Limb (tissue), 2 donors: ENCODE measurements around the gene MYO1D.
"Not testable (repeated sequence)": the region's sequence is repeated elsewhere in the genome, so short reads cannot be mapped to it uniquely, and the experiment has no call there.

ENCODE experiments used
- DNase-seq, 2 donors: peaks; one replicate each; pipeline ENCODE4 v3.0.0-alpha.2; 2016; ENCODE audit errors: extremely low spot score in 2 of 2

MYO1D gene

GRCh38 chr17:32876417-32877163 lies at the start of gene MYO1D:
Gene MYO1D (minus strand): TSS chr17:32877124. CDS start chr17:32876872, 252 bp downstream.
- peak; percentile 8 to 76 for DNase-seq

- DNase-seq: no peak
Observed at GRCh38 chr17:32926183-32926582, 49.3 kb upstream of the MYO1D start.

GRCh38 chr17:32923905-32924304 lies 47.0 kb upstream of the MYO1D start:
- not testable (repeated sequence) for DNase-seq

GRCh38 chr17:32921017-32921416 lies 44.1 kb upstream of the MYO1D start:
- no peak for DNase-seq

GRCh38 chr17:32920293-32920692 lies 43.4 kb upstream of the MYO1D start:
- DNase-seq: no peak

GRCh38 chr17:32919876-32920275 lies 43.0 kb upstream of the MYO1D start:
- not testable (repeated sequence) for DNase-seq

- no peak for DNase-seq
Observed at GRCh38 chr17:32917842-32918241, 40.9 kb upstream of the MYO1D start.

GRCh38 chr17:32917081-32917480 lies 40.2 kb upstream of the MYO1D start:
- no peak for DNase-seq

GRCh38 chr17:32916134-32916533 lies 39.2 kb upstream of the MYO1D start:
- DNase-seq: no peak

- DNase-seq: no peak
Observed at GRCh38 chr17:32915245-32915644, 38.3 kb upstream of the MYO1D start.

GRCh38 chr17:32914181-32914580 lies 37.3 kb upstream of the MYO1D start:
- DNase-seq: no peak

GRCh38 chr17:32913593-32913992 lies 36.7 kb upstream of the MYO1D start:
- DNase-seq: no peak

GRCh38 chr17:32912218-32912897 lies 35.4 kb upstream of the MYO1D start:
- DNase-seq: peak in 1 of 2 donors; percentile 32

- no peak for DNase-seq
Observed at GRCh38 chr17:32910769-32911168, 33.8 kb upstream of the MYO1D start.

- DNase-seq: peak; percentile 63 to 74
Observed at GRCh38 chr17:32909787-32910369, 33.0 kb upstream of the MYO1D start.

- no peak for DNase-seq
Observed at GRCh38 chr17:32907583-32907982, 30.7 kb upstream of the MYO1D start.

GRCh38 chr17:32904891-32905290 lies 28.0 kb upstream of the MYO1D start:
- no peak for DNase-seq

GRCh38 chr17:32903774-32904673 lies 27.1 kb upstream of the MYO1D start:
- DNase-seq: no peak

- DNase-seq: no peak
Observed at GRCh38 chr17:32901743-32902142, 24.8 kb upstream of the MYO1D start.

- DNase-seq: no peak
Observed at GRCh38 chr17:32899236-32900013, 22.5 kb upstream of the MYO1D start.
